GM12878 (cell line): ENCODE measurements around the gene BRME1. TPM values are rescaled to one million over a fixed set of nuclear protein-coding genes. Genes with fewer than 3 reads are reported as not detected.

Experiments used
- ATAC-seq: fragments of 200-7000 bp; cut with Tn5 transposase; 3 replicates; pipeline ENCODE4 v1.9.1; 2020; ENCODE audit warnings: mild to moderate bottlenecking, moderate library complexity
- BruUV-seq: library from RNA; stranded (reverse); fragments of 400-500 nt; replicated peaks from 2 replicates; lab custom pipeline; 2021; lab: Mats Ljungman, UMichigan
- CTCF ChIA-PET: fragments of 300-600 bp; sonication (Branson Sonifier 250); formaldehyde crosslinking; extraction: SDS; loops from one replicate; lab custom pipeline; 2021; ENCODE audit warnings: inconsistent platforms; lab: Yijun Ruan, JAX
- POLR2A ChIA-PET: fragments of 350-600 bp; formaldehyde crosslinking; extraction: SDS; loops from one replicate; lab custom pipeline; 2021; ENCODE audit warnings: inconsistent platforms; lab: Charles Lee
- RAD21 ChIA-PET: fragments of 300-600 bp; sonication (Branson Sonifier 250); formaldehyde crosslinking; loops from one replicate; lab custom pipeline; 2023; ENCODE audit warnings: antibody characterized with exemption; ENCODE audit not compliant: unreplicated experiment; lab: Charles Lee
- SMC1A ChIA-PET: fragments of 300-600 bp; sonication (Branson Sonifier 250); formaldehyde crosslinking; loops from one replicate; lab custom pipeline; 2023; ENCODE audit not compliant: unreplicated experiment, uncharacterized antibody; lab: Charles Lee
- DNase-seq: peaks from one replicate; pipeline ENCODE4 v3.0.0-alpha.2; 2011; ENCODE audit warnings: low read depth, low spot score
- FAIRE-seq: peaks from 3 replicates; lab custom pipeline; 2011; peaks lifted over from hg19 to GRCh38; lab: Jason Lieb, UNC
- H2AFZ ChIP-seq: 2 replicates; pipeline ENCODE4 v1.6.0; 2011; ENCODE audit warnings: low read depth, low read length, control low read depth; ENCODE audit not compliant: control insufficient read depth
- H3K27ac ChIP-seq: 2 replicates; pipeline ENCODE4 v1.5.1; 2011; ENCODE audit warnings: control low read depth; ENCODE audit not compliant: control insufficient read depth, insufficient read depth
- H3K27me3 ChIP-seq, 2 experiments: replicated peaks in 1 of 2; 2 replicates each; pipeline versions ENCODE4 v1.6.0 to v1.6.1; 2011; ENCODE audit warnings: low read length in 1 of 2; ENCODE audit not compliant: control insufficient read depth in 2 of 2, insufficient read depth in 2 of 2
- H3K36me3 ChIP-seq, 2 experiments: 2 replicates each; pipeline ENCODE4 v1.5.1; 2011; ENCODE audit warnings: low read length in 1 of 2; ENCODE audit not compliant: control insufficient read depth in 2 of 2, insufficient read depth in 2 of 2
- H3K4me1 ChIP-seq: 2 replicates; pipeline ENCODE4 v1.6.1; 2011; ENCODE audit warnings: mild to moderate bottlenecking, low read length, moderate library complexity, mixed read lengths; ENCODE audit not compliant: control insufficient read depth, insufficient read depth
- H3K4me2 ChIP-seq: 2 replicates; pipeline ENCODE4 v1.6.0; 2011; ENCODE audit warnings: control low read depth; ENCODE audit not compliant: control insufficient read depth, insufficient read depth
- H3K4me3 ChIP-seq: fragments of 200-600 bp; sonication (generic); 2 replicates; pipeline ENCODE4 v1.5.1; 2016
- H3K79me2 ChIP-seq: 2 replicates; pipeline ENCODE4 v1.6.0; 2011; ENCODE audit warnings: low read length; ENCODE audit not compliant: control insufficient read depth, insufficient read depth
- H3K9ac ChIP-seq: 2 replicates; pipeline ENCODE4 v1.8.0; 2011; ENCODE audit warnings: low read length, control low read depth, mixed read lengths; ENCODE audit not compliant: control insufficient read depth, insufficient read depth
- H3K9me3 ChIP-seq: replicated peaks from 3 replicates; pipeline ENCODE4 v1.5.1; 2011; ENCODE audit warnings: mild to moderate bottlenecking, low read length; ENCODE audit not compliant: control insufficient read depth, insufficient read depth
- H4K20me1 ChIP-seq: 2 replicates; pipeline ENCODE4 v1.6.0; 2011; ENCODE audit not compliant: control insufficient read depth, insufficient read depth
- BCLAF1 ChIP-seq: fragments of 450-650 bp; IDR thresholded peaks from 2 replicates; pipeline ENCODE4 v1.6.1; 2017; ENCODE audit warnings: antibody characterized with exemption, mild to moderate bottlenecking, moderate library complexity
- EP300 ChIP-seq, 2 experiments: fragments of 150-350 bp in 1 of 2; IDR thresholded peaks; 2 replicates each; pipeline ENCODE4 v1.6.1; 2011 to 2012; ENCODE audit warnings: low read depth in 2 of 2, low read length in 2 of 2, borderline replicate concordance in 1 of 2, improper control_type of control experiment in 1 of 2, inconsistent platforms in 1 of 2; ENCODE audit not compliant: control insufficient read depth in 1 of 2
- JUNB ChIP-seq: IDR thresholded peaks from 2 replicates; pipeline ENCODE4 v1.6.1; 2016; ENCODE audit warnings: antibody characterized with exemption, mild to moderate bottlenecking
- JUND ChIP-seq: IDR thresholded peaks from 2 replicates; pipeline ENCODE4 v1.6.1; 2012; ENCODE audit warnings: low read depth, mild to moderate bottlenecking, low read length, improper control_type of control experiment, moderate library complexity
- MXI1 ChIP-seq: fragments of 150-350 bp; IDR thresholded peaks from 2 replicates; pipeline ENCODE4 v1.6.1; 2011; ENCODE audit warnings: low read depth, mild to moderate bottlenecking, inconsistent platforms, low read length, improper control_type of control experiment
- NFIC ChIP-seq: IDR thresholded peaks from 2 replicates; pipeline ENCODE4 v1.6.1; 2012; ENCODE audit warnings: low read depth, mild to moderate bottlenecking, inconsistent platforms, low read length, moderate library complexity
- SIN3A ChIP-seq: IDR thresholded peaks from 2 replicates; pipeline ENCODE4 v1.6.1; 2012; ENCODE audit warnings: low read depth, low read length, improper control_type of control experiment
- SMAD1 ChIP-seq: fragments of 450-650 bp; IDR thresholded peaks from 2 replicates; pipeline ENCODE4 v1.6.1; 2018; ENCODE audit warnings: mild to moderate bottlenecking, low read depth; ENCODE audit not compliant: partially characterized antibody
- WRNIP1 ChIP-seq: IDR thresholded peaks from 2 replicates; pipeline ENCODE4 v1.6.1; 2011; ENCODE audit warnings: low read depth, low read length, improper control_type of control experiment, borderline replicate concordance
- ZBTB33 ChIP-seq: fragments of 450-650 bp; IDR thresholded peaks from 2 replicates; pipeline ENCODE4 v1.6.1; 2017; ENCODE audit warnings: mild to moderate bottlenecking
- ZNF207 ChIP-seq: fragments of 450-650 bp; IDR thresholded peaks from 2 replicates; pipeline ENCODE4 v1.6.1; 2014; ENCODE audit warnings: antibody characterized with exemption, mild to moderate bottlenecking, borderline replicate concordance
- WGBS: methylation state at CpG from one replicate; pipeline ENCODE4 v1.1.6; 2016; ENCODE audit warnings: low lambda C conversion rate; ENCODE audit not compliant: insufficient replicate concordance, insufficient coverage; ENCODE audit errors: missing lambda C conversion rate; 5-methylcytosine and 5-hydroxymethylcytosine counted together
- in situ Hi-C: fragments of 300-500 bp; cut with MboI; formaldehyde crosslinking; loops from 9 replicates; pipeline ENCODE4 v1.14.3; 2018; ENCODE audit warnings: mixed read lengths
- intact Hi-C: fragments of 100-400 bp; cut with micrococcal nuclease; formaldehyde crosslinking; loops from one replicate; pipeline ENCODE4 v1.14.2; 2022; ENCODE audit not compliant: unreplicated experiment
- polyA plus RNA-seq, 11 experiments: library from polyadenylated mRNA; depleted of rRNA in 4 of 11; unstranded in 6 of 11; stranded (reverse) in 5 of 11; fragments of >200 nt; fragmentation: Nextera tagmentation in 4 of 11; fragmentation: Illumina TruSeq in 1 of 11; extraction: Ambion mirVana in 4 of 11; extraction: Trizol in 1 of 11; gene quantifications; 1 replicate in 1 of 11; 2 replicates in 10 of 11; pipeline versions ENCODE4 v1.2.1 to v1.2.3, GENCODE V29; 2011 to 2016; ENCODE audit warnings: inconsistent platforms in 2 of 11, missing spikeins in 2 of 11, low read depth in 1 of 11
- total RNA-seq, 4 experiments: library from RNA; depleted of rRNA in 3 of 4; stranded (reverse); fragments of >200 nt in 3 of 4; fragmentation: Illumina TruSeq in 1 of 4; extraction: Trizol in 1 of 4; gene quantifications; 2 replicates each; pipeline versions ENCODE4 v1.2.1 to v1.2.3, GENCODE V29; 2013 to 2021

The BRME1 gene
- total and polyA plus RNA-seq, 10 of the 15 experiments (the other 5 are each of a cell fraction or from before 2014, with no cell fraction given), result 0.07 to 2.2 (median 1.1) TPM; not detected in 1

GRCh38 chr19:13908674-13909073 is 2.8 kb upstream of the BRME1 start:
- in situ Hi-C loops, result no loop called here
- RAD21 ChIA-PET, result no interaction called here
- TF ChIP-seq SMAD1, result no peak
- no peak for TF ChIP-seq BCLAF1
- TF ChIP-seq ZNF207, result no peak
- TF ChIP-seq MXI1, result no peak
- no peak for TF ChIP-seq ZBTB33
- TF ChIP-seq WRNIP1, result no peak
- TF ChIP-seq EP300 (IDR thresholded peaks at IDR 0.05; ENCODE audit: borderline replicate concordance in 1 of 2, control insufficient read depth in 1 of 2, low read depth in 2 of 2, low read length in 2 of 2), result no peak
- no peak for TF ChIP-seq JUND
- TF ChIP-seq NFIC, result no peak
- TF ChIP-seq SIN3A, result no peak
- no peak for TF ChIP-seq JUNB
- Histone ChIP-seq H3K4me2 (no peak overlapping the region), H3K4me1 (no peaks in the 10 kb centered on the region; the same call in 1 of the 2 replicates), H3K27ac (no peak overlapping the region), H4K20me1 (no peaks in the 10 kb centered on the region), H3K9me3 (no peaks in the 10 kb centered on the region), H3K79me2 (peaks cover 5% of the 10 kb centered on the region), H2AFZ (no peak overlapping the region), H3K4me3 (no peak overlapping the region), H3K9ac (no peak overlapping the region), H3K27me3 (no peaks in the 10 kb centered on the region), H3K36me3 (peaks cover 0 to 7% of the 10 kb centered on the region in 2 experiments; a peak in 3 of 4 replicates)
- POLR2A ChIA-PET, result interaction anchor here (0.6 kb wide), 1 partner anchor 139 kb away, joined by 5 read pairs; no protein-coding TSS in a partner anchor
- DNase-seq (no peak), FAIRE-seq (no peak), ATAC-seq (no peak)
- BruUV-seq, result no TSS peak
- intact Hi-C loops, result no loop called here
- WGBS, result 92% methylated on average over 8 of the region's 8 CpGs
- CTCF ChIA-PET, result interaction anchor here (0.7 kb wide), 1 partner anchor 150 kb away, joined by 4 read pairs; no protein-coding TSS in a partner anchor
- SMC1A ChIA-PET, result no interaction called here
